Activated CD8-positive, alpha-beta memory T cell treated with anti-CD3 and anti-CD28 coated beads for 24 hours (primary cell): Measurements from ENCODE around the gene RALGAPB.

ENCODE experiments used
- DNase-seq: peaks from one replicate; pipeline ENCODE4 v3.0.0-alpha.2; 2020

The RALGAPB gene

GRCh38 chr20:38551056-38551626, 78.5 kb downstream of the RALGAPB start:
- DNase-seq, result no peak

- DNase-seq, result no peak
Measured at GRCh38 chr20:38554986-38555385, 82.3 kb downstream of the RALGAPB start.

- DNase-seq, result no peak
Measured at GRCh38 chr20:38555395-38555794, 82.8 kb downstream of the RALGAPB start.

- no peak for DNase-seq
Measured at GRCh38 chr20:38557174-38557573, 84.5 kb downstream of the RALGAPB start.

- no peak for DNase-seq
Measured at GRCh38 chr20:38558596-38559360, 86.1 kb downstream of the RALGAPB start.

GRCh38 chr20:38559764-38560163, 87.1 kb downstream of the RALGAPB start:
- no peak for DNase-seq

- DNase-seq, result no peak
Measured at GRCh38 chr20:38563802-38564431, 91.3 kb downstream of the RALGAPB start.

- no peak for DNase-seq
Measured at GRCh38 chr20:38564680-38565079, 92.0 kb downstream of the RALGAPB start.

GRCh38 chr20:38566036-38566598, 93.5 kb downstream of the RALGAPB start:
- DNase-seq, result no peak

- DNase-seq, result no peak
Measured at GRCh38 chr20:38569747-38570525, 97.3 kb downstream of the RALGAPB start.

- no peak for DNase-seq
Measured at GRCh38 chr20:38573413-38573812, 100.8 kb downstream of the RALGAPB start.

- no peak for DNase-seq
Measured at GRCh38 chr20:38579219-38579910, 106.7 kb downstream of the RALGAPB start.

- no peak for DNase-seq
Measured at GRCh38 chr20:38579921-38580320, 107.3 kb downstream of the RALGAPB start.

GRCh38 chr20:38581013-38581412, 108.4 kb downstream of the RALGAPB start, which contains the start of gene ADIG:
Gene ADIG, plus strand, starts transcription at chr20:38581197. Its CDS starts 54 bp downstream, at chr20:38581251.
- no peak for DNase-seq

GRCh38 chr20:38581830-38582358, 109.3 kb downstream of the RALGAPB start:
- no peak for DNase-seq

GRCh38 chr20:38583306-38583705, 110.7 kb downstream of the RALGAPB start:
- DNase-seq, result no peak

GRCh38 chr20:38584099-38584763, 111.6 kb downstream of the RALGAPB start:
- DNase-seq, result no peak

GRCh38 chr20:38585404-38586180, 112.9 kb downstream of the RALGAPB start:
- DNase-seq, result no peak

GRCh38 chr20:38586181-38586525, 113.5 kb downstream of the RALGAPB start:
- no peak for DNase-seq

- DNase-seq, result no peak
Measured at GRCh38 chr20:38588303-38588702, 115.7 kb downstream of the RALGAPB start.

- DNase-seq, result no peak
Measured at GRCh38 chr20:38589351-38589750, 116.7 kb downstream of the RALGAPB start.
